ENCODE results near the gene NUCKS1. TPM values are rescaled to one million over a fixed set of nuclear protein-coding genes. Genes with fewer than 3 reads are reported as not detected.

NUCKS1 gene
- total RNA-seq, 1 donor from 2014 or later: 42.1 TPM

- H3K27ac ChIP-seq: no peak overlapping the region
- TF ChIP-seq, protein P1, sequence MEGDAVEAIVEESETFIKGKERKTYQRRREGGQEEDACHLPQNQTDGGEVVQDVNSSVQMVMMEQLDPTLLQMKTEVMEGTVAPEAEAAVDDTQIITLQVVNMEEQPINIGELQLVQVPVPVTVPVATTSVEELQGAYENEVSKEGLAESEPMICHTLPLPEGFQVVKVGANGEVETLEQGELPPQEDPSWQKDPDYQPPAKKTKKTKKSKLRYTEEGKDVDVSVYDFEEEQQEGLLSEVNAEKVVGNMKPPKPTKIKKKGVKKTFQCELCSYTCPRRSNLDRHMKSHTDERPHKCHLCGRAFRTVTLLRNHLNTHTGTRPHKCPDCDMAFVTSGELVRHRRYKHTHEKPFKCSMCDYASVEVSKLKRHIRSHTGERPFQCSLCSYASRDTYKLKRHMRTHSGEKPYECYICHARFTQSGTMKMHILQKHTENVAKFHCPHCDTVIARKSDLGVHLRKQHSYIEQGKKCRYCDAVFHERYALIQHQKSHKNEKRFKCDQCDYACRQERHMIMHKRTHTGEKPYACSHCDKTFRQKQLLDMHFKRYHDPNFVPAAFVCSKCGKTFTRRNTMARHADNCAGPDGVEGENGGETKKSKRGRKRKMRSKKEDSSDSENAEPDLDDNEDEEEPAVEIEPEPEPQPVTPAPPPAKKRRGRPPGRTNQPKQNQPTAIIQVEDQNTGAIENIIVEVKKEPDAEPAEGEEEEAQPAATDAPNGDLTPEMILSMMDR (IDR thresholded peaks at IDR 0.05): no peak
- no peak for DNase-seq (ENCODE audit: low spot score in 2 of 2)
- H3K36me3 ChIP-seq: peaks cover 0 to 8% of the 10 kb centered on the region in 2 donors
- no peak overlapping the region for H3K4me3 ChIP-seq
- no peaks in the 10 kb centered on the region for H3K4me1 ChIP-seq
- no peaks in the 10 kb centered on the region for H3K9me3 ChIP-seq
- intact Hi-C loops (cut with DNase I): no loop called here
- no peaks in the 10 kb centered on the region for H3K27me3 ChIP-seq
Observed at GRCh38 chr1:205763980-205764379, 14.0 kb upstream of the NUCKS1 start.

- Histone ChIP-seq H3K4me1 (no peaks in the 10 kb centered on the region), H3K27me3 (no peaks in the 10 kb centered on the region), H3K36me3 (no peaks in the 10 kb centered on the region), H3K27ac (no peak overlapping the region), H3K9me3 (no peaks in the 10 kb centered on the region), H3K4me3 (no peak overlapping the region)
- intact Hi-C loops (cut with DNase I): no loop called here
- DNase-seq (ENCODE audit: low spot score in 2 of 2): no peak
- TF ChIP-seq, protein P1 (IDR thresholded peaks at IDR 0.05): no peak
Observed at GRCh38 chr1:205760606-205761005, 10.6 kb upstream of the NUCKS1 start.

GRCh38 chr1:205756552-205756951 is 6.6 kb upstream of the NUCKS1 start:
- DNase-seq (ENCODE audit: low spot score in 2 of 2): no peak
- Histone ChIP-seq H3K9me3 (no peaks in the 10 kb centered on the region), H3K4me1 (no peaks in the 10 kb centered on the region), H3K36me3 (no peaks in the 10 kb centered on the region), H3K27me3 (no peaks in the 10 kb centered on the region), H3K4me3 (no peak overlapping the region), H3K27ac (no peak overlapping the region)
- TF ChIP-seq, protein P1 (IDR thresholded peaks at IDR 0.05): no peak
- intact Hi-C loops (cut with DNase I): no loop called here

DNA sequence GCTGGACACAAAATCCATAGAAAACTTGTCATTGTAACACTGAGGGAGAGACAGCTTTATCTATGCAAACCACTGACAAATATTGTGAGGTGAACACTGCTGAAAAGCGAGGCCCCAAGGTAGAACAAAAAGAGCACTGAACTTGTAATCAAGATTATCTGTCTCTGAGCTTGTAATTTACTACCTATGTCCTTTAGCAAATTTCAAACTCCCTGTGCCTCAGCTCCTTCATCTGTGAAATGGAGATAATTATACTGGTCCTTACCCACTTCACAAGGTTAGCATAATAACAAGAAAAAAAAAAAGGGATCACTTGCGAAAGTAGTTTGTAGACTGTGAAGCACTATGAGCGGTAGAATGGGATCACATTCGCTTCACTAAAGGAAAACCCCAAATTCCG is 4.9 kb upstream of the NUCKS1 start:
- no peaks in the 10 kb centered on the region for H3K9me3 ChIP-seq
- H3K27ac ChIP-seq: no peak overlapping the region
- H3K4me1 ChIP-seq: no peaks in the 10 kb centered on the region
- no peak for DNase-seq (ENCODE audit: low spot score in 2 of 2)
- H3K4me3 ChIP-seq: no peak overlapping the region
- H3K36me3 ChIP-seq: no peaks in the 10 kb centered on the region
- H3K27me3 ChIP-seq: no peaks in the 10 kb centered on the region
- TF ChIP-seq, protein P1 (IDR thresholded peaks at IDR 0.05): no peak
- intact Hi-C loops (cut with DNase I): no loop called here

DNA sequence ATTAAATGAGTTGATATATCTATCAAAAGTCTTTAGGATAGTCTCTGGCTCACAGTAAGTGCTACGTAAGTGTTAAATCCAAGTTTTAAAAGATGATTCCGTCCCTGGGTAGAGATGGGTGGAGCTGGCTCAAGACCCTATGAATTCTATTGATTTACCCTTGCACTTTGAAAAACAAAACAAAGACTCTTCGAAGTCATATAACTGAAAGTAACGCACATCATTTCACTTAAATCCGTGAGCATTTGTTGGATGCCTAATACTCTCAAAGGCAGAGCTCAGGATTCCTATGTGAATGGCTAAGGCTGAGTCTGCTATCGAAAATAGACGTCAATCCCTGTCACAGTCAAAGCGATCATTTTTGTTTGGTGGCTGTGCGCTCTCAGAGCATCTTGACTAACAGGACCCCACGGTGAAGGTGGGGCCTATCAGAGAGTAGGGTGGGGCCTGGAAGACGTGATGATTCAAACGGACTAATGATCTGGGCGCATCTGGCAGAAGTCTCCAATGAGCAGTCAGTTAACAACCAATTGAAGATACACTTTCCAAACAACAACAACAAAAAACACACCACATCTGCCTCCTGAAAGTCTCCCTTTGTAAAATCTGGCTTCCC is 1.2 kb upstream of the NUCKS1 start:
- intact Hi-C loops (cut with DNase I): no loop called here
- no peaks in the 10 kb centered on the region for H3K27me3 ChIP-seq
- H3K27ac ChIP-seq: no peak overlapping the region
- H3K36me3 ChIP-seq: no peaks in the 10 kb centered on the region
- no peak for DNase-seq (ENCODE audit: low spot score in 2 of 2)
- H3K4me3 ChIP-seq: peak overlapping the region in 1 of 2 donors; percentile 92
- no peaks in the 10 kb centered on the region for H3K9me3 ChIP-seq
- H3K4me1 ChIP-seq: peaks cover 0 to 19% of the 10 kb centered on the region in 2 donors
- TF ChIP-seq, protein P1 (IDR thresholded peaks at IDR 0.05): no peak
